ENCODE measurements around the gene KIF6.

The KIF6 gene

DNA sequence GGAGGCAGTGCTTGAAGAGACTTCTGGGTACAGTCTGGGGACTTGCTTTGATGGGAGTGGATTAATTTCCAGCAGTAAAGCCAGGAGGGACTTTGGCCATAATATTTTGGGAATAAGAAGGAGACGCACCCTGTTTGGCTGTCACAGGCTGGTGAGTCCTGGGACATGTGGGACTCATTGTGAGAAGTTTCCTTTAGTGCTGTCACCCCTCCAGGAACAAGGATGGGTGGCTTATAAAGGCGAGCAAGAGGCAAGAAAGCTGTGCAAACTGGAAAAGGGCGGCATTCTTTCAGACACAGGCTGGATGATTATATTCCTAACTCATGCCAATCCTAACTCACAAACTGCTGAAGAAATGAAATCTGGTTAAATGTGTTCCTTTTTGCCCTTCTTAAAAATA lies 325.2 kb downstream of the KIF6 start:
- ChIA-PET POLR2A (no interaction called here), CTCF (interaction anchor here (0.6 to 1.7 kb wide), 4 partner anchors 11 to 465 kb away, joined by 3 to 6 read pairs (median 4); no protein-coding TSS in a partner anchor)
- Histone ChIP-seq H3K27ac (ENCODE audit: extremely low read depth, low read depth, low read length) (no peak overlapping the region), H3K36me3 (ENCODE audit: control insufficient read depth in 2 of 2, insufficient read depth in 1 of 2, low read length in 2 of 2) (no peaks in the 10 kb centered on the region), H3K4me3 (ENCODE audit: low read depth, low read length) (no peak overlapping the region), H3K4me1 (ENCODE audit: control insufficient read depth, insufficient read depth, low read length) (no peaks in the 10 kb centered on the region), H3K9me3 (ENCODE audit: control insufficient read depth, insufficient read depth, low read depth, low read length) (no peaks in the 10 kb centered on the region)
- TF ChIP-seq ZNF114 (tag by site-specific recombination; IDR thresholded peaks at IDR 0.05), result no peak
- TF ChIP-seq KLF10 (tag by site-specific recombination; IDR thresholded peaks at IDR 0.05), result no peak
- TF ChIP-seq ZBTB8A (tag by site-specific recombination; IDR thresholded peaks at IDR 0.05), result no peak
- TF ChIP-seq ZNF2 (tag by site-specific recombination; IDR thresholded peaks at IDR 0.05), result no peak
- no peak for TF ChIP-seq ZNF248 (tag by site-specific recombination; IDR thresholded peaks at IDR 0.05)
- no peak for TF ChIP-seq ZNF138 (tag by site-specific recombination; IDR thresholded peaks at IDR 0.05; ENCODE audit: borderline replicate concordance)
- no peak for TF ChIP-seq SP3 (tag by site-specific recombination; IDR thresholded peaks at IDR 0.05)
- TF ChIP-seq, protein P1, sequence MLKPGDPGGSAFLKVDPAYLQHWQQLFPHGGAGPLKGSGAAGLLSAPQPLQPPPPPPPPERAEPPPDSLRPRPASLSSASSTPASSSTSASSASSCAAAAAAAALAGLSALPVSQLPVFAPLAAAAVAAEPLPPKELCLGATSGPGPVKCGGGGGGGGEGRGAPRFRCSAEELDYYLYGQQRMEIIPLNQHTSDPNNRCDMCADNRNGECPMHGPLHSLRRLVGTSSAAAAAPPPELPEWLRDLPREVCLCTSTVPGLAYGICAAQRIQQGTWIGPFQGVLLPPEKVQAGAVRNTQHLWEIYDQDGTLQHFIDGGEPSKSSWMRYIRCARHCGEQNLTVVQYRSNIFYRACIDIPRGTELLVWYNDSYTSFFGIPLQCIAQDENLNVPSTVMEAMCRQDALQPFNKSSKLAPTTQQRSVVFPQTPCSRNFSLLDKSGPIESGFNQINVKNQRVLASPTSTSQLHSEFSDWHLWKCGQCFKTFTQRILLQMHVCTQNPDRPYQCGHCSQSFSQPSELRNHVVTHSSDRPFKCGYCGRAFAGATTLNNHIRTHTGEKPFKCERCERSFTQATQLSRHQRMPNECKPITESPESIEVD (tag by site-specific recombination; IDR thresholded peaks at IDR 0.05), result no peak
- TF ChIP-seq BCL11B (tag by site-specific recombination; IDR thresholded peaks at IDR 0.05; ENCODE audit: low read depth), result no peak
- TF ChIP-seq, protein P2, sequence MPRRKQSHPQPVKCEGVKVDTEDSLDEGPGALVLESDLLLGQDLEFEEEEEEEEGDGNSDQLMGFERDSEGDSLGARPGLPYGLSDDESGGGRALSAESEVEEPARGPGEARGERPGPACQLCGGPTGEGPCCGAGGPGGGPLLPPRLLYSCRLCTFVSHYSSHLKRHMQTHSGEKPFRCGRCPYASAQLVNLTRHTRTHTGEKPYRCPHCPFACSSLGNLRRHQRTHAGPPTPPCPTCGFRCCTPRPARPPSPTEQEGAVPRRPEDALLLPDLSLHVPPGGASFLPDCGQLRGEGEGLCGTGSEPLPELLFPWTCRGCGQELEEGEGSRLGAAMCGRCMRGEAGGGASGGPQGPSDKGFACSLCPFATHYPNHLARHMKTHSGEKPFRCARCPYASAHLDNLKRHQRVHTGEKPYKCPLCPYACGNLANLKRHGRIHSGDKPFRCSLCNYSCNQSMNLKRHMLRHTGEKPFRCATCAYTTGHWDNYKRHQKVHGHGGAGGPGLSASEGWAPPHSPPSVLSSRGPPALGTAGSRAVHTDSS (tag by site-specific recombination; IDR thresholded peaks at IDR 0.05), result no peak
- TF ChIP-seq, protein P3, sequence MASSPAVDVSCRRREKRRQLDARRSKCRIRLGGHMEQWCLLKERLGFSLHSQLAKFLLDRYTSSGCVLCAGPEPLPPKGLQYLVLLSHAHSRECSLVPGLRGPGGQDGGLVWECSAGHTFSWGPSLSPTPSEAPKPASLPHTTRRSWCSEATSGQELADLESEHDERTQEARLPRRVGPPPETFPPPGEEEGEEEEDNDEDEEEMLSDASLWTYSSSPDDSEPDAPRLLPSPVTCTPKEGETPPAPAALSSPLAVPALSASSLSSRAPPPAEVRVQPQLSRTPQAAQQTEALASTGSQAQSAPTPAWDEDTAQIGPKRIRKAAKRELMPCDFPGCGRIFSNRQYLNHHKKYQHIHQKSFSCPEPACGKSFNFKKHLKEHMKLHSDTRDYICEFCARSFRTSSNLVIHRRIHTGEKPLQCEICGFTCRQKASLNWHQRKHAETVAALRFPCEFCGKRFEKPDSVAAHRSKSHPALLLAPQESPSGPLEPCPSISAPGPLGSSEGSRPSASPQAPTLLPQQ (tag by site-specific recombination; IDR thresholded peaks at IDR 0.05), result no peak
- TF ChIP-seq, protein P4, sequence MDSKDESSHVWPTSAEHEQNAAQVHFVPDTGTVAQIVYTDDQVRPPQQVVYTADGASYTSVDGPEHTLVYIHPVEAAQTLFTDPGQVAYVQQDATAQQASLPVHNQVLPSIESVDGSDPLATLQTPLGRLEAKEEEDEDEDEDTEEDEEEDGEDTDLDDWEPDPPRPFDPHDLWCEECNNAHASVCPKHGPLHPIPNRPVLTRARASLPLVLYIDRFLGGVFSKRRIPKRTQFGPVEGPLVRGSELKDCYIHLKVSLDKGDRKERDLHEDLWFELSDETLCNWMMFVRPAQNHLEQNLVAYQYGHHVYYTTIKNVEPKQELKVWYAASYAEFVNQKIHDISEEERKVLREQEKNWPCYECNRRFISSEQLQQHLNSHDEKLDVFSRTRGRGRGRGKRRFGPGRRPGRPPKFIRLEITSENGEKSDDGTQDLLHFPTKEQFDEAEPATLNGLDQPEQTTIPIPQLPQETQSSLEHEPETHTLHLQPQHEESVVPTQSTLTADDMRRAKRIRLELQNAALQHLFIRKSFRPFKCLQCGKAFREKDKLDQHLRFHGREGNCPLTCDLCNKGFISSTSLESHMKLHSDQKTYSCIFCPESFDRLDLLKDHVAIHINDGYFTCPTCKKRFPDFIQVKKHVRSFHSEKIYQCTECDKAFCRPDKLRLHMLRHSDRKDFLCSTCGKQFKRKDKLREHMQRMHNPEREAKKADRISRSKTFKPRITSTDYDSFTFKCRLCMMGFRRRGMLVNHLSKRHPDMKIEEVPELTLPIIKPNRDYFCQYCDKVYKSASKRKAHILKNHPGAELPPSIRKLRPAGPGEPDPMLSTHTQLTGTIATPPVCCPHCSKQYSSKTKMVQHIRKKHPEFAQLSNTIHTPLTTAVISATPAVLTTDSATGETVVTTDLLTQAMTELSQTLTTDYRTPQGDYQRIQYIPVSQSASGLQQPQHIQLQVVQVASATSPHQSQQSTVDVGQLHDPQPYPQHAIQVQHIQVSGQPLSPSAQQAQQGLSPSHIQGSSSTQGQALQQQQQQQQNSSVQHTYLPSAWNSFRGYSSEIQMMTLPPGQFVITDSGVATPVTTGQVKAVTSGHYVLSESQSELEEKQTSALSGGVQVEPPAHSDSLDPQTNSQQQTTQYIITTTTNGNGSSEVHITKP (tag by site-specific recombination; IDR thresholded peaks at IDR 0.05), result no peak

DNA sequence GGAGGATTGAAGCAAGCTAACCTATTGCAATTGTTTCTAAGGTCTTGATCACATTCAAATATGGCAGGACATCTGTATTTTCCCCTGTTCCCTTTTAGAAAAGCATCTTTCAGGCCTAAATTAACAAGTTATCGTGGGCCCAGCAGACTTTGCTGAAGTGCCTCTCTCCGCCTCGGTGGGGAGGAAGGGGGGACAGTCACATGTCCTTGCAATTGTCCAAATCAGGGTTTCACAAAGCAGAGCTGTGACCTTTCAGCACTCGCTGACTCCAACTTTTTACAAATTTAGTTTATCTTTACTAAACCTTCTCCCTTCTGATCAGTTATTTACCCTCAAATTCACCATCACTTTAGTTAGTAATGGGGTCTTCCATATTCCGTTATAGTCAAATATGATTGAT lies 328.4 kb downstream of the KIF6 start:
- H3K27ac ChIP-seq (ENCODE audit: extremely low read depth, low read depth, low read length), result no peak overlapping the region
- no peaks in the 10 kb centered on the region for H3K36me3 ChIP-seq (ENCODE audit: control insufficient read depth in 2 of 2, insufficient read depth in 1 of 2, low read length in 2 of 2)
- ChIA-PET POLR2A (no interaction called here), CTCF (interaction anchor here (0.7 kb wide), 1 partner anchor 503 kb away, joined by 3 read pairs; no protein-coding TSS in a partner anchor)
- no peaks in the 10 kb centered on the region for H3K9me3 ChIP-seq (ENCODE audit: control insufficient read depth, insufficient read depth, low read depth, low read length)
- no peak overlapping the region for H3K4me3 ChIP-seq (ENCODE audit: low read depth, low read length)
- H3K4me1 ChIP-seq (ENCODE audit: control insufficient read depth, insufficient read depth, low read length), result no peaks in the 10 kb centered on the region
- TF ChIP-seq ZIC2 (tag by site-specific recombination; IDR thresholded peaks at IDR 0.05) (no peak), ZFP41 (tag by site-specific recombination; IDR thresholded peaks at IDR 0.05; ENCODE audit: borderline replicate concordance) (no peak), FEZF1 (tag by site-specific recombination; IDR thresholded peaks at IDR 0.05) (no peak), ZNF560 (tag by site-specific recombination; IDR thresholded peaks at IDR 0.05; ENCODE audit: borderline replicate concordance) (no peak), KLF8 (tag by site-specific recombination; IDR thresholded peaks at IDR 0.05) (no peak), EGR2 (tag by site-specific recombination; IDR thresholded peaks at IDR 0.05; ENCODE audit: low read depth) (no peak), ZNF654 (tag by site-specific recombination; IDR thresholded peaks at IDR 0.05; ENCODE audit: low read depth) (no peak)
- TF ChIP-seq, protein P5, sequence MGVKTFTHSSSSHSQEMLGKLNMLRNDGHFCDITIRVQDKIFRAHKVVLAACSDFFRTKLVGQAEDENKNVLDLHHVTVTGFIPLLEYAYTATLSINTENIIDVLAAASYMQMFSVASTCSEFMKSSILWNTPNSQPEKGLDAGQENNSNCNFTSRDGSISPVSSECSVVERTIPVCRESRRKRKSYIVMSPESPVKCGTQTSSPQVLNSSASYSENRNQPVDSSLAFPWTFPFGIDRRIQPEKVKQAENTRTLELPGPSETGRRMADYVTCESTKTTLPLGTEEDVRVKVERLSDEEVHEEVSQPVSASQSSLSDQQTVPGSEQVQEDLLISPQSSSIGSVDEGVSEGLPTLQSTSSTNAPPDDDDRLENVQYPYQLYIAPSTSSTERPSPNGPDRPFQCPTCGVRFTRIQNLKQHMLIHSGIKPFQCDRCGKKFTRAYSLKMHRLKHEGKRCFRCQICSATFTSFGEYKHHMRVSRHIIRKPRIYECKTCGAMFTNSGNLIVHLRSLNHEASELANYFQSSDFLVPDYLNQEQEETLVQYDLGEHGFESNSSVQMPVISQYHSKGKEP (tag by site-specific recombination; IDR thresholded peaks at IDR 0.05), result no peak
- TF ChIP-seq, protein P6, sequence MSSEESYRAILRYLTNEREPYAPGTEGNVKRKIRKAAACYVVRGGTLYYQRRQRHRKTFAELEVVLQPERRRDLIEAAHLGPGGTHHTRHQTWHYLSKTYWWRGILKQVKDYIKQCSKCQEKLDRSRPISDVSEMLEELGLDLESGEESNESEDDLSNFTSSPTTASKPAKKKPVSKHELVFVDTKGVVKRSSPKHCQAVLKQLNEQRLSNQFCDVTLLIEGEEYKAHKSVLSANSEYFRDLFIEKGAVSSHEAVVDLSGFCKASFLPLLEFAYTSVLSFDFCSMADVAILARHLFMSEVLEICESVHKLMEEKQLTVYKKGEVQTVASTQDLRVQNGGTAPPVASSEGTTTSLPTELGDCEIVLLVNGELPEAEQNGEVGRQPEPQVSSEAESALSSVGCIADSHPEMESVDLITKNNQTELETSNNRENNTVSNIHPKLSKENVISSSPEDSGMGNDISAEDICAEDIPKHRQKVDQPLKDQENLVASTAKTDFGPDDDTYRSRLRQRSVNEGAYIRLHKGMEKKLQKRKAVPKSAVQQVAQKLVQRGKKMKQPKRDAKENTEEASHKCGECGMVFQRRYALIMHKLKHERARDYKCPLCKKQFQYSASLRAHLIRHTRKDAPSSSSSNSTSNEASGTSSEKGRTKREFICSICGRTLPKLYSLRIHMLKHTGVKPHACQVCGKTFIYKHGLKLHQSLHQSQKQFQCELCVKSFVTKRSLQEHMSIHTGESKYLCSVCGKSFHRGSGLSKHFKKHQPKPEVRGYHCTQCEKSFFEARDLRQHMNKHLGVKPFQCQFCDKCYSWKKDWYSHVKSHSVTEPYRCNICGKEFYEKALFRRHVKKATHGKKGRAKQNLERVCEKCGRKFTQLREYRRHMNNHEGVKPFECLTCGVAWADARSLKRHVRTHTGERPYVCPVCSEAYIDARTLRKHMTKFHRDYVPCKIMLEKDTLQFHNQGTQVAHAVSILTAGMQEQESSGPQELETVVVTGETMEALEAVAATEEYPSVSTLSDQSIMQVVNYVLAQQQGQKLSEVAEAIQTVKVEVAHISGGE (tag by site-specific recombination; conservative IDR thresholded peaks at IDR 0.05; ENCODE audit: low read depth), result no peak
